Caco-2 (cell line): ENCODE data around the gene ABCD4. TPM values are rescaled to one million over a fixed set of nuclear protein-coding genes. Genes with fewer than 3 reads are reported as not detected.

ENCODE experiments used
- total RNA-seq: library from RNA; stranded (reverse); gene quantifications from 2 replicates; pipeline ENCODE4 v1.2.3, GENCODE V29; 2022

The ABCD4 gene
- total RNA-seq, 1 experiment from 2014 or later: 82.1 TPM

Other genes with a start within 250 kb of the ABCD4 start
- 25.9 and 30.0 TPM in 2 replicates for gene ALDH6A1, start 218.5 kb downstream of the ABCD4 start, total RNA-seq
- 11.3 and 11.8 TPM in 2 replicates for gene LIN52, start 218.0 kb downstream of the ABCD4 start, total RNA-seq
- not detected in 2 replicates for gene VSX2, start 63.5 kb downstream of the ABCD4 start, total RNA-seq
- 1.7 and 1.8 TPM in 2 replicates for gene VRTN, start 45.5 kb upstream of the ABCD4 start, total RNA-seq
- 0.29 TPM in 1 of 2 replicates, not detected in the other for gene SYNDIG1L, start 123.3 kb upstream of the ABCD4 start, total RNA-seq
- 242 and 291 TPM in 2 replicates for gene NPC2, start 190.4 kb upstream of the ABCD4 start, total RNA-seq
- 28.5 and 33.0 TPM in 2 replicates for gene ISCA2, start 190.8 kb upstream of the ABCD4 start, total RNA-seq